IPS DF 6.9 (cell line): ENCODE results near the gene NPC1L1.

Experiments used
- DNase-seq: peaks from one replicate; pipeline ENCODE4 v3.0.0-alpha.2; 2013; ENCODE audit warnings: low read depth, low spot score
- H3K27ac ChIP-seq: one replicate; pipeline ENCODE4 v1.5.1; 2013; ENCODE audit warnings: low read length, control low read depth
- H3K27me3 ChIP-seq: 2 replicates; pipeline ENCODE4 v1.6.1; 2013; ENCODE audit warnings: mild to moderate bottlenecking, low read length; ENCODE audit not compliant: control insufficient read depth, insufficient read depth
- H3K36me3 ChIP-seq: 2 replicates; pipeline ENCODE4 v1.6.1; 2013; ENCODE audit warnings: low read length; ENCODE audit not compliant: control insufficient read depth, insufficient read depth
- H3K4me1 ChIP-seq: 2 replicates; pipeline ENCODE4 v1.6.1; 2013; ENCODE audit warnings: low read length; ENCODE audit not compliant: control insufficient read depth, insufficient read depth
- H3K4me3 ChIP-seq: 2 replicates; pipeline ENCODE4 v1.5.1; 2013; ENCODE audit warnings: mild to moderate bottlenecking, low read length
- H3K9me3 ChIP-seq: 2 replicates; pipeline ENCODE4 v1.6.1; 2013; ENCODE audit warnings: low read length, inconsistent platforms; ENCODE audit not compliant: control insufficient read depth, insufficient read depth
- WGBS: extraction: QIAGEN DNeasy Blood & Tissue Kit; methylation state at CpG from one replicate; pipeline ENCODE4 v1.1.7; 2013; ENCODE audit warnings: mixed read lengths, missing lambda C conversion rate; ENCODE audit not compliant: insufficient read length, insufficient coverage; 5-methylcytosine and 5-hydroxymethylcytosine counted together

Gene NPC1L1

GRCh38 chr7:44497155-44498027 is 43.7 kb downstream of the NPC1L1 start:
- Histone ChIP-seq H3K27me3 (no peaks in the 10 kb centered on the region), H3K9me3 (no peaks in the 10 kb centered on the region), H3K36me3 (no peaks in the 10 kb centered on the region), H3K27ac (no peak overlapping the region), H3K4me3 (no peak overlapping the region), H3K4me1 (no peaks in the 10 kb centered on the region)
- DNase-seq = no peak
- WGBS = no CpG with 5 or more reads among the region's 5 CpGs

- WGBS = no CpG with 5 or more reads among the region's 1 CpG
- Histone ChIP-seq H3K36me3 (no peaks in the 10 kb centered on the region), H3K27me3 (no peaks in the 10 kb centered on the region), H3K4me1 (no peaks in the 10 kb centered on the region), H3K4me3 (no peak overlapping the region), H3K9me3 (no peaks in the 10 kb centered on the region), H3K27ac (no peak overlapping the region)
- no peak for DNase-seq
These were observed 44.7 kb downstream of the NPC1L1 start for GRCh38 chr7:44496385-44496784.

GRCh38 chr7:44494960-44495359 is 46.2 kb downstream of the NPC1L1 start:
- no peak overlapping the region for H3K27ac ChIP-seq
- no peaks in the 10 kb centered on the region for H3K27me3 ChIP-seq
- H3K4me1 ChIP-seq = no peaks in the 10 kb centered on the region
- no peaks in the 10 kb centered on the region for H3K9me3 ChIP-seq
- WGBS = no CpG with 5 or more reads among the region's 2 CpGs
- no peak for DNase-seq
- H3K36me3 ChIP-seq = no peaks in the 10 kb centered on the region
- no peak overlapping the region for H3K4me3 ChIP-seq

GRCh38 chr7:44491229-44491628 is 49.9 kb downstream of the NPC1L1 start:
- H3K4me3 ChIP-seq = peak overlapping the region; percentile 98; the same call in 1 of the 2 replicates
- no CpG with 5 or more reads among the region's 3 CpGs for WGBS
- DNase-seq = no peak
- no peaks in the 10 kb centered on the region for H3K9me3 ChIP-seq
- H3K27ac ChIP-seq = no peak overlapping the region
- no peaks in the 10 kb centered on the region for H3K4me1 ChIP-seq
- H3K36me3 ChIP-seq = no peaks in the 10 kb centered on the region
- no peaks in the 10 kb centered on the region for H3K27me3 ChIP-seq

GRCh38 chr7:44490351-44491200 is 50.6 kb downstream of the NPC1L1 start, which contains the start of gene NUDCD3:
Gene NUDCD3 (minus strand): TSS chr7:44490658. CDS start chr7:44490600, 58 bp downstream.
- no peaks in the 10 kb centered on the region for H3K4me1 ChIP-seq
- WGBS = no CpG with 5 or more reads among the region's 63 CpGs

GRCh38 chr7:44489955-44490350 is 51.2 kb downstream of the NPC1L1 start:
- Histone ChIP-seq H3K4me3 (peak overlapping the region; percentile 98), H3K36me3 (peaks cover 2% of the 10 kb centered on the region; the same call in 1 of the 2 replicates), H3K27ac (no peak overlapping the region), H3K9me3 (no peaks in the 10 kb centered on the region; the same call in 1 of the 2 replicates), H3K4me1 (no peaks in the 10 kb centered on the region), H3K27me3 (no peaks in the 10 kb centered on the region)
- no CpG with 5 or more reads among the region's 19 CpGs for WGBS
- DNase-seq = no peak

More at GRCh38 chr7:44490351-44491200, 50.6 kb downstream of the NPC1L1 start, which contains the start of gene NUDCD3:
- Histone ChIP-seq H3K36me3 (no peaks in the 10 kb centered on the region), H3K27me3 (no peaks in the 10 kb centered on the region), H3K27ac (no peak within 1 kb of the TSS), H3K4me3 (peak within 1 kb of the TSS; percentile 98), H3K9me3 (no peaks in the 10 kb centered on the region; the same call in 1 of the 2 replicates)
- DNase-seq = peak; percentile 48

- no peak overlapping the region for H3K4me3 ChIP-seq
- no CpG with 5 or more reads among the region's 3 CpGs for WGBS
- no peak for DNase-seq
- no peaks in the 10 kb centered on the region for H3K27me3 ChIP-seq
- H3K9me3 ChIP-seq = no peaks in the 10 kb centered on the region; the same call in 1 of the 2 replicates
- H3K4me1 ChIP-seq = no peaks in the 10 kb centered on the region
- H3K27ac ChIP-seq = no peak overlapping the region
- H3K36me3 ChIP-seq = peaks cover 9% of the 10 kb centered on the region; the same call in 1 of the 2 replicates
These were observed 52.2 kb downstream of the NPC1L1 start for GRCh38 chr7:44488955-44489354.

- DNase-seq = no peak
- Histone ChIP-seq H3K4me3 (no peak overlapping the region), H3K27ac (no peak overlapping the region), H3K27me3 (no peaks in the 10 kb centered on the region), H3K4me1 (no peaks in the 10 kb centered on the region), H3K9me3 (no peaks in the 10 kb centered on the region; the same call in 1 of the 2 replicates), H3K36me3 (peaks cover 10% of the 10 kb centered on the region; the same call in 1 of the 2 replicates)
- no CpG with 5 or more reads among the region's 1 CpG for WGBS
These were observed 54.4 kb downstream of the NPC1L1 start for GRCh38 chr7:44486693-44487092.

GRCh38 chr7:44486001-44486400 is 55.1 kb downstream of the NPC1L1 start:
- no peak for DNase-seq
- Histone ChIP-seq H3K27ac (no peak overlapping the region), H3K9me3 (no peaks in the 10 kb centered on the region; the same call in 1 of the 2 replicates), H3K4me1 (no peaks in the 10 kb centered on the region), H3K36me3 (peaks cover 10% of the 10 kb centered on the region; the same call in 1 of the 2 replicates), H3K27me3 (no peaks in the 10 kb centered on the region), H3K4me3 (no peak overlapping the region)
- no CpG with 5 or more reads among the region's 4 CpGs for WGBS
